CD4-positive, alpha-beta T cell treated with Interleukin-17A for 4 hours (primary cell): ENCODE results near the gene IKZF4.
A peak's percentile ranks its signal among the peaks of the same experiment; 100 is the strongest.
"Not testable (repeated sequence)": the region's sequence is repeated elsewhere in the genome, so short reads cannot be mapped to it uniquely, and the experiment has no call there.

Source experiments
- DNase-seq: peaks from one replicate; pipeline ENCODE4 v3.0.0-alpha.2; 2020; ENCODE audit warnings: mixed read lengths

IKZF4 gene

GRCh38 chr12:55999999-56000540 lies 20.8 kb upstream of the IKZF4 start:
- not testable (repeated sequence) for DNase-seq

GRCh38 chr12:56001487-56002100 lies 19.2 kb upstream of the IKZF4 start:
- no peak for DNase-seq

GRCh38 chr12:56003376-56003775 lies 17.5 kb upstream of the IKZF4 start:
- not testable (repeated sequence) for DNase-seq

GRCh38 chr12:56004211-56004610 lies 16.6 kb upstream of the IKZF4 start:
- DNase-seq, result no peak

- DNase-seq, result peak; percentile 90
These were observed 13.0 kb upstream of the IKZF4 start for GRCh38 chr12:56007564-56008559.

GRCh38 chr12:56010111-56010570 lies 10.7 kb upstream of the IKZF4 start:
- no peak for DNase-seq

DNA sequence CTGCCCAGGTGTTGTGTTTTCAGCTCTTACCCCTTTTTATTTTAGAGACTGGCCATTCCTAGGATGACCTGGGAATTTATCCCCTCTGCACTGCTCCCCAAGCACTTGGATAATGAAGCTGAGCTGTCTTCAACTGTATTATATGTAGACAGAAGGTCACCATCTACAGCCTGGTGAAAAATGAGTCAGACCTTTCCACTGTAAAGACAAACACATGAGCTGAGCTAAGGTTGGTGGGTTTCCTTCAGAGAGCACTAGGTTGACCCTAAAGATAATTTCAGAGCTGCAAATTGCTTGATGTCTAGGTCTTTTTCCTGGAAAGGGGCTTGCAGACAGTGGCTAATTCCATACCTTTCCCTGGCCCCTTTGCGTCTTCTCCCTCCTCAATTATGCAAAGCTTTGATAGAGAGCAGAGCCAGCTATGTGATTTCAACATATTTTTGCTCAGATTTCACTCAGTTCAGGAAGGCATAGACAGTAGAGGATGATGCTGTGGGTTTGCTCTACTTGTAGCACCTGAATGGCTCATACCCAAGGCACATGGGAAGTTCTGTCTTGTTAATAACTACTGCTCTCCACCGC lies 9.2 kb upstream of the IKZF4 start:
- no peak for DNase-seq

DNA sequence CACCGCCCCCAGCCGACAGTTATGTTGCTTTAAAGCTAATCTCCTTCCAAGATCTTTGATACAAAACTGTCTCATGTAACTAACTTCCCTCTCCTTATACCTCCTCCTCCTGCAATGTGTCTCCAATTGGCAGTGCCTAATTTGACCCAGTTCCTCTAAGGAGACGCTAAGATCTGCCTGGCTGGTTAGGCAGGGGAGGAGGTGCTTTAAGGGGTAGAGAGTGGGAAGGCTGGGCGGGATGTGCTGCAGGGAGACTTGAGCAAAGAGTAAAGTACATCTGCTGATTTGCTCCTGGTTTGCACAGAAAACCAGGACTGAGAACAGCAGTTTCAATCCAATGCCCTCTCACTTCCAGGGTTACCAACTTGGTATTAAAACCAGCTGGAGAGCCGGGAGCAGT lies 7.4 kb upstream of the IKZF4 start:
- DNase-seq, result no peak

GRCh38 chr12:56014205-56014604 lies 6.6 kb upstream of the IKZF4 start:
- no peak for DNase-seq

DNA sequence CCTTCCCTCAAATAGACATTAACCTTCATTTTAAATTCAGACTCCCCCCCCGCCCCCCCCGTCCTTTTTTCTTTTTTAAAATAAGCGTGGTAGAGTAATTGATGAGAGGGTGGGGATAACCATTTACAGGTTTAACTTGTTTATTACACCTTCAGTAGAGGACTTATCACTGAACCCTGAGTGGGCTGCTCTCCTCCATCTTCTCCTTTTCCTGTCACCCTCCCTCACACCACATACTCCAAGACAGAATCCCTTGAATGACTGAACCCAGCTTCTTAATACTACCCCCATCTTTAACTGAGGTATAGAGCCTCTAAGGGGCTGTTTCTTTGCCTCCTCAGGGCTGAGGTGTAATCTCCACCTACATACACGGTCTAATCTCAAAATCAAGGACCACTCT lies 3.7 kb upstream of the IKZF4 start:
- DNase-seq, result no peak

GRCh38 chr12:56018356-56018755 lies 2.5 kb upstream of the IKZF4 start:
- no peak for DNase-seq

DNA sequence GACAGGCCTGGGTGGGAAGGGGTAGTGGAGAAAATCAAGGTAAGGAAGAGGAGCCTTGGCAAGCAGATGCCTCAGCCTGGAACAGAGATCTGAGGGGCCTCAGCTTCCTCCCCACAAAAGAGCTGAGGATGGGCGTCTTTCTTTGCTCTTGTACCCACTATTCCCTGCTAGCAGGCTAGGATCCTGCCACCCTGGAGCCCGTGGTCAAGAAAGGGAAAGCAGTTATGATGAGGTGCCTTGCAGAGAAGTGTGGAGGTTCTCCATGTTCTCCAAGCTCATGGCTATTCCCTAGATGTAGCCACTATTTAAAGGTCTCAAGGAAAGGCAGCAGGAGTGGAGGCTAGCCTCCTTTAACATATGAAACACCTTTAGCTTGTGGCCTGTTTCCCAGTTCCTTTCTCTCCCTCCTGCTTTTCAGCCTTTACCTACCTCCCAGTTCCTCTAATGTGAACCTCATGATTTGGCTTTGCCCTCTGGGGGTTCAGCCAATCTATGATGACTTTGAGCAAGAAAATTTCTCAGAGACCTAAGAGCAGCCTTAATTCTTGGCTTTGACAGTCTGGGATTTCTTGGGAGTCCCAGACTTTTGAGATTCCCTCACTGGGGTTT lies 1.1 kb downstream of the IKZF4 start:
- DNase-seq, result no peak

- no peak for DNase-seq
These were observed 7.8 kb downstream of the IKZF4 start for GRCh38 chr12:56028511-56029165.

- DNase-seq, result no peak
These were observed 8.3 kb downstream of the IKZF4 start for GRCh38 chr12:56029166-56029519.

DNA sequence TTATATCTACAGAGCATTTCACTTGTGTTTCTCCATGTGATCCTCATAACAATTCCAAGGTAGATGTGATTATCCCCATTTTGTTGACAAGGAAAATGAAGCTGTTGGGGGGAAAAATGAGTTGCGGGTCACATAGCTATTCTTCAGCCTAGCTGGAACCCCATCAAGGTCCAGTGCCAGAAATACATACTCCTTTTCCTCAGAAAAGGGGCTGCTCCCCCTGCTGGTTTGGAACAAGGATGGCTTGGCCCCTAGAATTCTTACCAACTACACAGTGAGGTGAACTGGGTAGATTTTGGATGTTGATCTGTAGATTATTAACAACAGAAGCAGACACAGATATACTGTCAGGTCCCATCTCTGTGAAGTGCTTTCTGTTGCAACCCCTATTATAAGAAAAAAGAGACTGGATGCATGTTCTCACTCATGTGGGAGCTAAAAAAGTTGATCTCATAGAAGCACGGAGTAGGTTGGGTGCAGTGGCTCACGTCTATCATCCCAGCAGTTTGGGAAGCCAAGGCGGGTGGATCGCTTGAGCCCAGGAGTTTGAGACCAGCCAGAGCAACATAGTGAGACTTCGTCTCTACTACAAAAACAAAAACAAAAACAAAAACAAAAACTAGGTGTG lies 8.9 kb downstream of the IKZF4 start:
- peak; percentile 69 for DNase-seq

DNA sequence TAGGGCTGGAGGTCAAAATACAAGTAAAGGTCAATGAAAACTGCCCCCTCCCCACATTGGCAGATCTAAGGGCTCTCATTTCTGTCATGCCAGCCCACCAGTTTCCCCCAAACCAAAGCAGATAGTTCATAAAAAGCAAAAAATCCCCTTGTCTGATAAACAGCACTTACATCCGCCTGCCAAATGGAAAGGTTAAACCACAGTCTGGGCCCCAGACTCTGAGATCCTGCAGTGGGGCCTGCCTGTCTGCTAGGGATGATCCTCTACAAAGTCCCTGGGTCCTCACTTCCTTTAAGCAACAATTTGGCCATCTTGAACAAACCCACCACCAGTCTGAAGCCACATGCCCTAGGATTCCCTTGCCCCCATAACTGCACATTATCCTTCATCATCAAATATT lies 11.1 kb downstream of the IKZF4 start:
- DNase-seq, result peak; percentile 51

DNA sequence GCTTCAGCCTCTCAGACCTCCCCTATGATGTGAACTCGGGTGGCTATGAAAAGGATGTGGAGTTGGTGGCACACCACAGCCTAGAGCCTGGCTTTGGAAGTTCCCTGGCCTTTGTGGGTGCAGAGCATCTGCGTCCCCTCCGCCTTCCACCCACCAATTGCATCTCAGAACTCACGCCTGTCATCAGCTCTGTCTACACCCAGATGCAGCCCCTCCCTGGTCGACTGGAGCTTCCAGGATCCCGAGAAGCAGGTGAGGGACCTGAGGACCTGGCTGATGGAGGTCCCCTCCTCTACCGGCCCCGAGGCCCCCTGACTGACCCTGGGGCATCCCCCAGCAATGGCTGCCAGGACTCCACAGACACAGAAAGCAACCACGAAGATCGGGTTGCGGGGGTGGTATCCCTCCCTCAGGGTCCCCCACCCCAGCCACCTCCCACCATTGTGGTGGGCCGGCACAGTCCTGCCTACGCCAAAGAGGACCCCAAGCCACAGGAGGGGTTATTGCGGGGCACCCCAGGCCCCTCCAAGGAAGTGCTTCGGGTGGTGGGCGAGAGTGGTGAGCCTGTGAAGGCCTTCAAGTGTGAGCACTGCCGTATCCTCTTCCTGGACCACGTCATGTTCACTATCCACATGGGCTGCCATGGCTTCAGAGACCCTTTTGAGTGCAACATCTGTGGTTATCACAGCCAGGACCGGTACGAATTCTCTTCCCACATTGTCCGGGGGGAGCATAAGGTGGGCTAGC lies 13.9 kb downstream of the IKZF4 start:
- DNase-seq, result peak; percentile 12

GRCh38 chr12:56037161-56037560 lies 16.3 kb downstream of the IKZF4 start:
- DNase-seq, result no peak

- DNase-seq, result no peak
These were observed 17.3 kb downstream of the IKZF4 start for GRCh38 chr12:56038022-56038655.

DNA sequence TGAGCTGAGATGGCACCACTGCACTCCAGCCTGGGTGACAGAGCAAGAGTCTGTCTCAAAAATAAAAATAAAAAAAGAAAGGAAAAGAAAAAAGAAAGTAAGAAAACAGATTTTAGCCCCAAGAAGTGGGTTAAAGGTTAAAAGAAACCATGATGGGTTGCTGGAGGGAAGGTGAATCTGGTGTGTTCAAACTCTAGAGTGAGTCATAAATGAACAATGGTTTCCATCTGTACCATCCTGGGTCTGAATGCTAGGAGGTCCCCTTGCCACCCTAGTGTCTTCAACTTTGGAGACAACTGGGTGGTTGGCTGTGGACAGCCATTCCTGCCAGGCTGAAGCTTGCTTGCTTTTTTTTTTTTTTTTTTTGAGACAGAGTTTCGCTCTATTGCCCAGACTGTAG lies 19.3 kb downstream of the IKZF4 start:
- no peak for DNase-seq
